Pancreas (tissue), 10 donors: ENCODE data around the gene FRRS1. TPM values are rescaled to one million over a fixed set of nuclear protein-coding genes. Genes with fewer than 3 reads are reported as not detected.
"Not testable (repeated sequence)": the region's sequence is repeated elsewhere in the genome, so short reads cannot be mapped to it uniquely, and the experiment has no call there.

Source experiments
- ATAC-seq, 4 donors: fragments of 200-7000 bp; cut with Tn5 transposase; one replicate each; pipeline versions ENCODE4 v1.8.0 to v1.9.1; 2020; ENCODE audit warnings: mild to moderate bottlenecking in 4 of 4, moderate library complexity in 4 of 4
- DNase-seq, 6 donors: peaks; one replicate each; pipeline ENCODE4 v3.0.0-alpha.2; 2020
- FAIRE-seq: peaks from 2 replicates; lab custom pipeline; 2012; peaks lifted over from hg19 to GRCh38; lab: Jason Lieb, UNC
- H3K27ac ChIP-seq, 4 donors: fragments of 200-600 bp; sonication (generic); 1 replicate in 3 of 4; 2 replicates in 1 of 4; pipeline versions ENCODE4 v1.5.0 to v1.8.0; 2020
- H3K27me3 ChIP-seq, 4 donors: fragments of 200-600 bp; one replicate each; pipeline ENCODE4 v1.8.0; 2021
- H3K36me3 ChIP-seq, 3 donors: fragments of 200-600 bp; sonication (generic) in 1 of 3; one replicate each; pipeline versions ENCODE4 v1.5.0 to v1.8.0; 2020 to 2021
- H3K4me1 ChIP-seq, 3 donors: fragments of 200-600 bp; one replicate each; pipeline ENCODE4 v1.8.0; 2021
- H3K4me3 ChIP-seq, 4 donors: fragments of 200-600 bp; sonication (generic) in 2 of 4; one replicate each; pipeline versions ENCODE4 v1.5.0 to v1.8.0; 2020 to 2021
- H3K9me3 ChIP-seq, 4 donors: fragments of 200-600 bp; one replicate each; pipeline ENCODE4 v1.8.0; 2021
- CTCF ChIP-seq, 4 donors: fragments of 200-600 bp; sonication (generic) in 3 of 4; IDR thresholded peaks; one replicate each; pipeline versions ENCODE4 v1.5.0 to v1.8.0; 2021; ENCODE audit warnings: antibody characterized with exemption in 4 of 4
- WGBS, 2 donors: extraction: QIAGEN DNeasy Blood & Tissue Kit; methylation state at CpG; one replicate each; pipeline ENCODE4 v1.1.7; 2013; 5-methylcytosine and 5-hydroxymethylcytosine counted together
- intact Hi-C, 3 donors: fragments of 100-400 bp; cut with DNase I; formaldehyde crosslinking; loops; one replicate each; pipeline versions ENCODE4 v1.11.1 to v1.14.2; 2022
- polyA plus RNA-seq, 2 donors: library from polyadenylated mRNA; stranded (reverse); fragments of 200-250 nt; gene quantifications; one replicate each; pipeline ENCODE4 v1.2.3, GENCODE V29; 2013
- total RNA-seq, 6 donors: library from RNA; stranded (reverse); fragmentation: NEBNext Ultra II Directional in 4 of 6; extraction: Animal tissue kit (Norgen Biotek cat#: 25700) in 4 of 6; gene quantifications; one replicate each; pipeline versions ENCODE4 v1.2.1 to v1.2.4, GENCODE V29; 2021 to 2023
- donor health status: healthy with polysubstance abuse.
- donor health status: DM: no; HTN: no; CAD: no; lungs with moderate emphysema.
- donor health status: DM: no; HTN: no; CAD: no.
- donor health status: control.
- donor health status: control.
- donor health status: Bipolar disorder and iron deficiency.
- donor health status: DM: yes; HTN: yes; CAD: no.
- donor health status: DM: no; HTN: no; CAD: no.
- donor health status: DM: no; HTN: no; CAD: no.
- donor health status: DM: yes; HTN: yes; CAD: no.

Gene FRRS1
- total and polyA plus RNA-seq, 8 donors: 0.34 to 7.3 (median 1.7) TPM

DNA sequence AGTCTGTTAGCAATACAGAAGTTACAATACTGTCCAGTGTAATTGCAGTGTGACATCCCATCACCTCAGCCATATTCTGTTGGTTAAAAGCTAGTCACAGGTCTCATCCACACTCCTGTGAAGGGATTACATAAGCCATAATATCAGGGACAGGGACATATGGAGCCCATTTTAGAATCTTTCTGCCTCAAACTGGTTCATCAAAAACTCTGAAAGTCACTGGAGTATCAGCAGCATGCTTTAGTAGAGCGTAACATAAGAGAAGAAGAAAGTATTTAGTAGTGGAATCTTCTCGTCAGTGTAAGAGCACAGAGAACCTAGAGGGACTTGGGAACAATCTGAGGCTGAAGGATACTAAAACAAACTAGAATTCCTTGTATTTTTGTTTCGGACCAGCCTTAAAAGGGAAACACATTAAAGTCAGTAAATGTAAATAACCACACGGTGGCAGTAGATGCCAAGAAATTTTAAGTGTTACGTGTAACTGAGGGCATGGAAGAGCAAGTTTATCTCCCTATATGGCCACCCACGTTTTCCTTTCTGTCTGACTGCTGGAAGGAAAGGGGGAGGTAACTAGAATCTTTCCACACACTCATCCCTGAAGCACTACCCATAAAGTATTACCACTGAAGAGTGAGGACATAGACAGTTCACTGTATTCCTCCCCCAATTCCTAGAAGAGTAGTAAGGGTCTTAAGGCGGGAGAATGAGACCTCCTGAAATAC, 42.1 kb upstream of the FRRS1 start:
- no peak overlapping the region for H3K27ac ChIP-seq
- FAIRE-seq: peak; percentile 97
- ATAC-seq: peak; percentile 87 to 96 (median 93)
- intact Hi-C loops: loop anchor here in 1 of 3 donors (5.0 to 10.0 kb wide), 2 partner anchors 654 to 1056 kb away; no protein-coding TSS in a partner anchor
- H3K36me3 ChIP-seq: no peaks in the 10 kb centered on the region
- H3K4me1 ChIP-seq: no peaks in the 10 kb centered on the region
- no peaks in the 10 kb centered on the region for H3K27me3 ChIP-seq
- WGBS, 2 donors: 10 to 16% methylated on average over 7 of the region's 7 CpGs
- no peaks in the 10 kb centered on the region for H3K9me3 ChIP-seq
- H3K4me3 ChIP-seq: no peak overlapping the region
- peak; percentile 41 to 57 (median 47) for TF ChIP-seq CTCF (IDR thresholded peaks at IDR 0.05)
- DNase-seq: peak in 2 of 6 donors; percentile 20 to 21

- intact Hi-C loops: loop anchor here in 1 of 3 donors (5.0 to 10.0 kb wide), 2 partner anchors 655 to 1058 kb away; no protein-coding TSS in a partner anchor
- H3K27me3 ChIP-seq: no peaks in the 10 kb centered on the region
- ATAC-seq (no peak), FAIRE-seq (no peak), DNase-seq (no peak)
- H3K27ac ChIP-seq: no peak overlapping the region
- no peaks in the 10 kb centered on the region for H3K4me1 ChIP-seq
- H3K4me3 ChIP-seq: no peak overlapping the region
- H3K9me3 ChIP-seq: no peaks in the 10 kb centered on the region
- WGBS, 2 donors: 51 to 54% methylated on average over 2 of the region's 2 CpGs
- H3K36me3 ChIP-seq: no peaks in the 10 kb centered on the region
- TF ChIP-seq CTCF (IDR thresholded peaks at IDR 0.05): no peak
Observed at GRCh38 chr1:99806882-99807281, 40.4 kb upstream of the FRRS1 start.

- Histone ChIP-seq H3K4me3 (no peak overlapping the region), H3K9me3 (no peaks in the 10 kb centered on the region), H3K36me3 (no peaks in the 10 kb centered on the region), H3K27me3 (peaks cover 0 to 3% (median 0%) of the 10 kb centered on the region in 4 donors), H3K27ac (no peak overlapping the region), H3K4me1 (no peaks in the 10 kb centered on the region)
- DNase-seq (no peak), ATAC-seq (no peak), FAIRE-seq (no peak)
- intact Hi-C loops: loop anchor here in 1 of 3 donors (10.0 kb wide), 1 partner anchor 1063 kb away; no protein-coding TSS in a partner anchor
- TF ChIP-seq CTCF (IDR thresholded peaks at IDR 0.05): no peak
- 52 to 56% methylated on average over 3 of the region's 3 CpGs for WGBS, 2 donors
Observed at GRCh38 chr1:99801584-99801983, 35.1 kb upstream of the FRRS1 start.

DNA sequence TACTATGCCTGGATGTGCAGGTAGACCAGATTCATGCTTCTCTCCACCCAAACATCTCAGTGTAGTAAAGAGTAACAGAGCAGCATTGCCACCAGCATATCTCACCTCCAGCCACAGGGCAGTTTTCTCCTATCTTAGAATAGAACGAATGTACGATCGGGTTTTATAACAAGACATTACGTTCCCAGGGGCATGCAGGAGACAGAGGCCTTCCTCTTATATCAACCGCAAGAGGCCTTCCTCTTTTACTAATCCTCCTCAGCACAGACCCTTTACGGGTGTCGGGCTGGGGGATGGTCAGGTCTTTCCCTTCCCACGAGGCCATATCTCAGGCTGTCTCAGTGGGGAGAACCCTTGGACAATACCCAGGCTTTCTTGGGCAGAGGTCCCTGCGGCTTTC, 27.4 kb upstream of the FRRS1 start:
- H3K9me3 ChIP-seq, intact Hi-C loops, H3K36me3 ChIP-seq, ATAC-seq, H3K4me3 ChIP-seq, DNase-seq, H3K4me1 ChIP-seq, H3K27ac ChIP-seq, FAIRE-seq, H3K27me3 ChIP-seq: not testable (repeated sequence)
- WGBS, 2 donors: 58 to 60% methylated on average over 9 of the region's 9 CpGs

DNA sequence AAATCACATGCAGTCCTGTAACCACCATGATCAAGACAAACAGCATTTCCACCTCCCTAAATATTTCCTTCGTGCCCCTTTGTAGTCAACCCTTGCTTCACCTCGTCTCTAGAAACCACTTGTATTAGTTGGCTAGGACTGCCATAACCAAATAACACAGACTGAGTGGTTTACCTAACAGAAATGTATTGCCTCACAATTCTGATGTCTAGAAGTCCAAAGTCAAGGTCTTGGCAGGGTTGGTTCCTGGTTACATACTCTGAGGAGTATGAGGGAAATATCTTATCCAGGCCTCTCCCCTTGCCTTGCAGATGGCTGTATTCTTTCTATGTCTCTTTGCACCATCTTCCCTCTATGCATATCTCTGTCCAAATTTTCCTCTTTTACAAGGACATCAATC, 23.3 kb upstream of the FRRS1 start:
- Histone ChIP-seq H3K4me3 (no peak overlapping the region), H3K9me3 (no peaks in the 10 kb centered on the region), H3K36me3 (no peaks in the 10 kb centered on the region), H3K27me3 (no peaks in the 10 kb centered on the region), H3K4me1 (no peaks in the 10 kb centered on the region), H3K27ac (no peak overlapping the region)
- DNase-seq: no peak
- 44 to 69% methylated on average over 2 of the region's 2 CpGs for WGBS, 2 donors
- intact Hi-C loops: no loop called here
- TF ChIP-seq CTCF (IDR thresholded peaks at IDR 0.05): no peak
- no peak for ATAC-seq
- FAIRE-seq: no peak
